Stimulated activated CD4-positive, alpha-beta T cell treated with anti-CD3 and anti-CD28 coated beads, TNF-alpha, amount 100 ng/mL, for 1 hour (primary cell): ENCODE measurements around the gene LMNB1.
"Not testable (repeated sequence)": the region's sequence is repeated elsewhere in the genome, so short reads cannot be mapped to it uniquely, and the experiment has no call there.

Experiments
- DNase-seq, 3 donors: peaks; one replicate each; pipeline ENCODE4 v3.0.0-alpha.2; 2020; ENCODE audit warnings: low read depth in 3 of 3, low spot score in 1 of 3

LMNB1 gene

DNA sequence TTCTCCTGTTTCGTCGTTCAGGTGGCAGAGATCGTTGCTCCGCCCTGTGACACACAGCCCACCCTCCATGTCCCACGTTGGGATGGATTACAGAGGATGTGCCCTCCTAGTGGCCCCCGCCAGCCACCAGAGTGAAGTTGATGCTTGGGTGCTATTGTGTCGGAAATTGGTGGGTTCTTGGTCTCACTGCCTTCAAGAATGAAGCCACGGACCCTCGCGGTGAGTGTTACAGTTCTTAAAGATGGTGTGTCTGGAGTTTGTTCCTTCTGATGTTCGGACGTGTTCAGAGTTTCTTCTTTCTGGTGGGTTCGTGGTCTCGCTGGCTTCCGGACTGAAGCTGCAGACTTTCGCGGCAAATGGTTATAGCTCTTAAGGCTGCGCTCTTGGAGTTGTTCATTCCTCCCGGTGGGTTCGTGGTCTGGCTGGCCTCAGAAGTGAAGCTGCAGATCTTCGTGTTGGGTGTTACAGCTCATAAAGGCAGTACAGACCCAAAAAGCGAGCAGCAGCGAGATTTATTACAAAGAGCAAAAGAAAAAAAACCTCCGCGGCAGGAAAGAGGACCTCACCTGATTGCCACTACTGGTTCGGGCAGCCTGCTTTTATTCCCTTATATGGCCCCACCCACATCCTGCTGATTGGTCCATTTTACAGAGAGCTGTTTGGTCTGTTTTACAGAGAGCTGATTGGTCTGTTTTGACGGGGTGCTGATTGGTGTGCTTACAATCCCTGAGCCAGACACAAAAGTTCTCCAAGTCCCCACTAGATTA lies 76.8 kb downstream of the LMNB1 start:
- not testable (repeated sequence) for DNase-seq

DNA sequence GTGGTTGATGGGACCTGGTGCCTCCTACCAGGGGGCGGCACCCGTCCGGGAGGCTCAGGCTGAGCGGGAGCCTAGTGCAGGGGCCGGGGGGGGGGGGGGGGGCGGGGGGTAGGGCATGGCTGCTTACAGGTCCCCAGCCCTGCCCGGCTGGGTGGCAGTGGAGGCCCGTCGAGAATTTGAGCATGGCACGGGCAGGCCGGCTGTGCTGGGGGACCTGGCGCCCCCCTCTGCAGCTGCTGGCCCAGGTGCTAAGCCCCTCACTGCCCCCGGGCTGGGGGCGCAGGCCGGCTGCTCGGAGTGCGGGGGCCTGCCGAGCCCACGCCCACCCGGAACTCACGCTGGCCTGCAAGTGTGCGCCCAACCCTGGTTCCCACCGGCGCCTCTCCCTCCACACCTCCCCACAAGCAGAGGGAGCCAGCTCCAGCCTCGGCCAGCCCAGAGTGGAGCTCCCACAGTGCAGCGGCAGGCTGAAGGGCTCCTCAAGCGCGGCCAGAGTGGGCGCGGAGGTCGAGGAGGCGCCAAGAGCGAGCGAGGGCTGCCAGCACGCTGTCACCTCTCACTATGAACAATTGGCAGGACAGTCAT lies 77.7 kb downstream of the LMNB1 start:
- DNase-seq: no peak

DNA sequence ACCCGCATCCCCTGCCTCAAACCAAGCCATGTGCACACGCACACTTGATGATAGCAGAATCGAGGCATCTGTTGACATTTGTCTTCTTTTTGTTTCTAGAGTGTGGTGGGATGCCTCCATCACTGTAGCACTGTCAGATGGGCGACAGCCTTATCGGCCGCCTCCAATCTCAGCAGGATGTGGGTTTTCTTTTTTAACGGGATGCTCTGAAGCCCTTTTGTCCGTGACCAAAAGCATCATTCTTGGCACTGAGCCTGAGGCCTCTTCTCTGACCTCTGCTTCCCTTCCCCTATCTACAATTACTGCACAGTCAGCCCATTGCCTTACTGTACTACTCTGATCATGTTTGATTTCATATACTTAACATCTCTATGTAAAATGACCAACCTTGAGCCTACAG lies 78.3 kb downstream of the LMNB1 start:
- DNase-seq: no peak

DNA sequence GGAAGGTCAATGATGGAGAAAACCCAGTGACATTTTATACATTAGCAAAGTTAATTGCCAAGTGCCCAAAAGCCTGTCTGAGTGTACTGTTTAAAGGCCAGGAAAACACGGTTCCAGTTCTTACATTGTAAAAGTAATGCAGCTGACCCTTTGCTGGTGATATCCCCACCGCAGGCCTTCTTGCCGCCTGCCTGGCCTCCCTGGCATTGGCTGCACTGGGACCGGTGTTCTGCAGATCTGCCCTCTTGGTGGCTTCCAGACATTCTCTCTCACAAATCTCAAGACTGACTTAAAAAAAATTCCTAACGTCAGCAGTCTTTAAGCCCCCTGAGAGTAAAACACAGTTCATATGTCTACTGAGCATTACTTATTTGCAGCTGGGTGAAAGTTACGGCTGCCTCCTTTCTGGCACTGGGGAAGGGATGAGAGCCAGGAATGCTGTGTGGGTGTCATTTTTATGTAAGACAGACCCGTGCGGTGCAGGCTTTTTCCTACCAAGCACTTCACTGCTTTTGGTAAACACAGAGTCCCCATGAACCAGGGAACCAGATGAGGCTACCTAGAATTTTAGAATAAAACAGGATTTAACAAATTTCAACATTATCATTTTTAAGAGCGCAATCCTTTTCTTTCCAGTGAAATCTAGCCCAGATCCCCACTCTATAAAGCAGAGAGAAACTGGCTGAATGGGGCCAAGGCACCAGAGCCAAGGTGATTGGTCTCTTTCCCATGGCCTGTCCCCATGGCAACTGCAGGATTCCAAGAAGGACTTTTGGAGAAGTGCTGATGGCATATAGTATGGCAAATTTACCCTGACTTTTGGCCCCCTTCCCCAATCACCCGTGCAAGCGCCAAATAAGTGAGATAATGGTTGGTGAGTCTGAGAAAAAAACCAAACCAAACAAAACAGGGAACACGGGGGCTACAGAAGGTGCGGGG lies 80.8 kb downstream of the LMNB1 start:
- no peak for DNase-seq

DNA sequence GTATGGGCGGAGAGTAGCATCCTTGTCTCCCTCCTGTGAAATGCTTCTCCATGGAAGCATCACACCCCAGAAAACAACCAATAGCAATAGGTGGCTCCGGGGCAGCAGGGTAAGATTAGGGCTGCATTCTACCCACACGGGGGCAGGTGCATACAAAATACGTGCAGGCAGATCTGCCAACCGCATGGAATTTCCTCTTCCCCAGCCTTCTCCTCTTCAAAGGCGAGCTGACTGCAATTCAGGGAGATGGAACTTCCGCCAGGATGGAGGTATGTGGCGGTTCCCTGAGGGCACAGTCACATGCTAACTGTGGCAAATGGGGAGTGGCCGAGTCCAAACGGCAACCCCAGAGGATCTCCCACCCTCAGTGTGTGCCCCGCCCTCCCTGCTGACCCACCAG lies 81.5 kb downstream of the LMNB1 start:
- DNase-seq: no peak

DNA sequence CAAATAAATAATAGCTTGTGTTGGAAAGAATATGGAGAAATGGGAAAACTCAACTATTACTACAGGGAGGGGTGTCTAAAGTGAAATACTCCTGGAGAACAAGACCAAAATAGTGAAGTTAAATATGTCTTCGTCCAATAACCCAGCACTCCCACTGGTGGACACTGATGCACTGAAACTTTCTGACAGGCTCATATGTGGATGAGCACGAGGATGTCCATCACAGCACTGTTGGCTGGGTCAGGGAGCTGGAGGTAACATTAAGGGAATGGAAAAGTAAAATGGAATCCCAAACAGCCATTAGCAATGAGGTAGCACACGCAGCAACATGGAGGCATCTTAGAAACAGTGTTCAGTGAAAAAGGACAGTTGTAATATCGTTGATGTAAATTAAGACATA lies 86.5 kb downstream of the LMNB1 start:
- no peak for DNase-seq

DNA sequence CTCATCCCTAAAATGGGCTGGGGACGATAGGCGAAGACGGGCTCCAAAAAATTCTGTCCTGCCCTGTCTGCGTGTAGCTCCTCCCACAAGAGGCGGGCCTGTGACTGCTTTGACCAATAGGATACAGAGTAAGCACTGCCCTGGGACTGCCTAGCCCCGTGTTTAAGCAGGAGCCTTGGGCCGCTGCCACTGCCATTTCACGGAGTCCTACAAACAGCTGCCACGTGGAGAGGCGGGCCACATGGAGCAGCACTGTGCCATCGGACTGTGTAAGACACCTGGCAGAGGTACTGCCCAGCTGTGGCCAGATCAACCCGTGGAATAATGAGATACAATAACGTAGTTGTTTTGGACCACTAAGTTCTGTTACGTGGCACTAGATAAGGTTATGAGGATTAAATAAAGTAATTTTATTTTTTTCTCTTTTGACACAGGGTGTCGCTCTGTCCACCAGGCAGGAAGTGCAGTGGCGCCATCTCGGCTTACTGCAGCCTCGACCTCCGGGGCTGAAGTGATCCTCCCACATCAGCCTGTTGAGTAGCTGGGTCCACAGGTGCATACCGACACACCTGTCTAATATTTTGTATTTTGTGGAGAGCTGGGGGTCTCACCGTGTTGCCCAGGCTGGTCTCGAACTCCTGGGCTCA lies 87.2 kb downstream of the LMNB1 start:
- no peak for DNase-seq

DNA sequence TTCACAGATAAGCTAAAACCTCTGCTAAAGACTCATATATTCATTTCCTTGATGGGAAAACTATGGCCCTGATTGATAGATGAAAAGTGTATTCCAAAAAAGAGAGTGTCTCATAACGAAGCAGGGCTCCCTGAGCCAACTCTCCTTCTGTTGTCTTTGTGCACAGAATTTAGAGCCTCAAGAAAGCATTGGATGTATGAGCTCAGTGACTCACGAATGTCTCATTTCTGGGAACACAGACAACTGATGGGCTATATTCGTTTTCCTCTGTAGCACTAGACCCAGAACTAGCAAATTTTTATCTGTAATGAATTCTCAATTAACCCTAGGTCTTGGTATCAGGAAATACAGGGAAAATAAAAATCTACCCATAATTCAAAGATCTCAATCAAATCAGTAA lies 88.4 kb downstream of the LMNB1 start:
- DNase-seq: no peak

DNA sequence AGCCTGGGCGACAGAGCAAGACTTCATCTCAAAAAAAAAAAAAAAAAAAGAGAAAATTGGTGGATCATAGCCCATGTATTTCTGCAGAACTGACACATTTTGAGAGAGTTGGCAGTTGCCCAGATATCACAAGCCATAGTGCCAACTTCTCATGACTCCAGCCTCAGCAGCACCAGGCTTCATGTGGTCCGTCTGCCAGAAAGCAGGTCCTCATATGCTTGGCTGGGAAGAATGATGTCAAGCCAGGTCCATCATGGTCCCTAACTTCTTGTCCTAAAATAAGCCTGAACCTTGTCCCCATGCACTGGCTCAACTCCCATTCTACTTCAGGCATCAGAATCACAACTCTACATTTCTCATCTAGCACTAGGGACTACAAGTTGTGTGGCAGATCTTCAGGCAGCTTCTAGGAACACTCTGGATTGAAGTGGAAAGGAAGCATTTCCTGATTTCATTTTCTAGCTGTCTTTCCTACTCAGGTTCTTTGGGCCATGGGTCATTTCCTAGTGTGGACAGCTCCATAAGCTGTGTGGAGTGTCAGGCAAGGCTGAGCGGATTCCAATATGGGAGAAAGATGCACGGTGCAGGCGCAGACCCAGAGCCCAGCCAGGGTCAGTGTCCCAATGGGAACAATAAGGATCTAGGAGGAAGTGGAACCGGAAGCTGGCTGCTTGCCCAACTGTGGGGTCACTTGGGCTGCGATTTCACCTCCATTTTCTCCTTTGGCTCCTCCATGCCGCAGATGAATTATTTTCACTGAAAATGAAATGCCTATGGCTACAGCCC lies 90.1 kb downstream of the LMNB1 start:
- DNase-seq: no peak

DNA sequence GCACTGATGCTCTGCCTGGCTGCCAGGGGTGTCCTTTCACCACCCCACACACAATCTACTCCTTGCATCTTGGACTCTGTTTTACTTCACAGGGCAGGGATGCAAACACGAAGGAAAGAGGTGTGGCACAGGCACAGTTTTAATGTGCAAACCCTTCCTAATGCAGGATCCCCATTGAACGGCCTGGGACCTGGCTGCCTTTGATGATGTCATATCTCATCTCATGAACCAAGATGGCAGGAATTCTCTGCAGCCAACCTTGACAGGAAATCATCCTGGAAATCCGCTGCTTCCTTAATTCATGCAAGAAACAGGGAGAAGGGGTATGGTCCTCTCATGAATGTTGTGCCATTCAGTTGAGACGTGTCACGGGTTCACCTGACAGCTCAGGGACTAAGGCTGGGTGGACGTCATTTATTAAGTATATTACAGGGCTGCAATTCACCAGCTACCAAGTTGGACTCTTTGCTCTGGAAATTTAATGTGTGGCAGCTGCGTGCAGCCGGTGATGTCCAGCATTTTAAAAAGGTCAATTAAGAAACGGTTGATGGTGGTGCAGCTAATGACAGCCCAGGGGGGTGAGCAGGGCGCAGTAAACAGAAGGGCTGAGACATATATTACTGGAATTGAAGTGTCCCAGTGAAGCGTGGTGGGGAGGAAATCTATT lies 91.5 kb downstream of the LMNB1 start:
- no peak for DNase-seq

DNA sequence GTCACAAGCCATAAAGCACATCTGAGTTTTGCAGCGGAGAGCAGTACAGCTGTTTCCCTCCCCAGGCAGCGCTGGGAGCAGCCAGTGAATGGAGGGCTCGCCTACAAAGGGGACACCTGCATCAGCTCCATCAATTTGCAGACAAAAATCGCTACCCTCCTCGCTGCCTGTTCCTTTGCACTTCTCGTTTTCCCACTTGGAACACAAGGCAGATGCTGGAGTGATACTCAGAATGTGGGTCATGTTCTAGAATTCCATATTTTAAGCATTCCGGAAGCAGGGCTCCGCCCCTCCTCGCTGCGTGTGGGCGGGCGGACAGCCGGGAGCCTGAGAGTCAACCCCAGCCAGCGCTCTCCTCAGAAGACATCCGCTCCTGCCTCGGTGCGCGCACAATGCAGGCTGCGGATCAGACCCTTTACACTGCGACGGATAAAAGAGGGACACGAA lies 92.1 kb downstream of the LMNB1 start:
- DNase-seq: no peak

DNA sequence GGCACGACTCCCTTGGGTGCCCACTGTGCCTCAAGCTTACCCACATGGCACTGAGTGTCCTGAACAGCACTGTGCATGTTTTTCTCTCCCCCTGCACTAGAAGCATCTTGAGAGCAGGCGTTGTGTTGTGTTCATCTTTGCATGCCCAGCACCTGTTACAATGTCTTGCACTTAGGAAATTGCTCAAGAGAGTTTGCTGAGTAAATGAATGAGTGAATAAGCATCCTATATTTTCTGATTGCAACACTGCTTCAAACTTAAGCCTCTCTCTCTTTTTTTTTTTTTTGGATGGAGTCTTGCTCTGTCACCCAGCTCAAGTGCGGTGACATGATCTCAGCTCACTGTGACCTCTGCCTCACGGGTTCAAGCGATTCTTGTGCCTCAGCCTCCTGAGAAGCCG lies 94.5 kb downstream of the LMNB1 start:
- DNase-seq: no peak

DNA sequence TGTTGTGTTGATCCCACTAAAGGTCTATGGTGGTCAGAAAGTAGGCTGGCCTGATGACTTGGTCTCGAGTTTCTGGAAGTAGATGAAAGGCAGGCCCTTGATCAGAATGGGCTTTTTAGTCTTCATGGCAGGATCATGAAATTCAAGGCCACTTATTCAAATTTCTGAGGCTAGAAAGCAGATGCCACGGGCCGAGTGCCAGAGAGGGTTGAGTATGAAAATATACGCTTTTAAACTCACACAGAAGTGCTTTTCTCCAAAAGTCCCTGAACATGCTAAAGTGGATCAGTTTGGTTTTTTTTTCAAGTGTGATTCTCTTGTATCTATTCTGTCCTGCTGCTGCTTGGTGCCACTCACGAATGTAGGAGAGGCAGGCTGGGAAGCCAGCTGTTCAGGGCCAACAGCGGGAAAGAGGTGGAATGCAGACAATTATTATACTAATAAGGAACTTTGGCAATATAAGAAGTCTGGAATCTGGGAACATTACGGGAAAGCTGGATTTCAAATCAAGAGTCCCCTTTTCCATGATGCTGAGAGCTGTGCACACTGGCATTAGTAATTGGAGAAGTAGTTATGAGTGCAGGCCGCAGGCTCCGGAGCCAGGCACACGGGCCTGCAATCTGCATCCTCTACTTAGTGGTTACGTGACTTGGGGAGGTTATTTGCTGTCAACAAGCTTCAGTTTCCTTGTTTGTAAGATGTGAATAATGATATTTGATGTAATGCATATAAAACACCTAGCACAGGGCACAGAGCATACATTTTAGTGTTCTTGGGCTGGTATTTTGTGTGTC lies 95.8 kb downstream of the LMNB1 start:
- DNase-seq: no peak

DNA sequence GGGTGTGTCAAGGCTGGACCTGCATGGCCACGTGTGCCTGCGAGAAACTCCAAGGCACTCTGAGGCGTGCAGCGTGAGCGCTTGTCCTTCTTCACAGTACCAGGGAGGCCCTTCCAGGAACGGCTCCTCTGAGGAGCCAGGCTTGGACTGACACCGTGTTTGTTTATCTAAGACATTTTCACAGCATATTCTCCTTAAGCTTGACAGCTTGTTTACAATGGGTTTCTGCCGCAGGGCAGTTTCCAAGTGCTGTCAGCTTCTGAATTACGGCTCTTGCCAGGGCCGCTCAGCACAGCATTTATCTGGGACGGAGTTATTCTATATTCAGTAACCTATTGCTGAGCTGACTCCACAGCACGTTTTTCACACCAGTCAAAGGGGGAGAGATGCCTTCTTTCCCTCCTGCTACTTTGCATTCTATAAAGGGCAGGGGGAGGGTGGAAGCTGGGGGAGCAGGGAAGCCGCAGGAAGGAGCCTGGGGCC lies 98.4 kb downstream of the LMNB1 start:
- no peak for DNase-seq

DNA sequence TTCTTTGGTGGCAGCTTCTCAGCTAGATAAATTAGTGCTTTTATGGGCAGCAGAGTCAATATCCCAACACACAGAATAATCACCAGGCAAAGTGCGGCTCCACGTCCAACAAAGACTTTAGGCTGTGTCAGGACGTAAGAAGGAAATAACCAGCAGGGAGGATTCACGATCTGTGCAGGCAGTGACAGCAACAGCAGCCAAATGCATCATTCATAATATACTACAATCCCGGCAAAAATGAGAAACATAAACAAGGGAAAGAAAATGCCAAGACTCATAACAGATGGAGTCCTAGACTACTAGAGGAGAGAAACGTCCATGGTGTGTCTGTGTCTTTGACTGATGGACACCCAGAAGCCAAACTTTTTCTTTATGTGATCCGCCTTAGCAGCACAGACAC lies 100.7 kb downstream of the LMNB1 start:
- DNase-seq: no peak

DNA sequence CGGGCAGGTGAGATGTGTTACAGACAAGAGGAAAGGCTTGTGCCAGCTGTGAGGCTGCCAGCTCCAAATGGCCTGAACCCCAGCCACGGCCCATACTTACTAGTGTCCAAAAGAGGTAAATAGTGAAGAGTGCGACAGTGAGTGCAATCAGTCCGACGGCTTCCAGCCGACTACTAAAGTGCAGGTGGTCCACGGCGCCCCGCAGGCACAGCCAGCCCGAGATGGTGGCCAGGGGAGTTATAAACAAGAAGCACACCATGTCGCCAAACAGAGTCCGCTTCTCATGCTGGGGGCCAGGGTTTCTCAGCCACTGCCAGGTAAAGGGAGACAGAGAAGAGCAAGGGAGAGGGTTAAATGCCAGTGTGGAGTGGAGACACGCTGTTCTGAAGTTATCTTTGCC lies 101.1 kb downstream of the LMNB1 start:
- no peak for DNase-seq

DNA sequence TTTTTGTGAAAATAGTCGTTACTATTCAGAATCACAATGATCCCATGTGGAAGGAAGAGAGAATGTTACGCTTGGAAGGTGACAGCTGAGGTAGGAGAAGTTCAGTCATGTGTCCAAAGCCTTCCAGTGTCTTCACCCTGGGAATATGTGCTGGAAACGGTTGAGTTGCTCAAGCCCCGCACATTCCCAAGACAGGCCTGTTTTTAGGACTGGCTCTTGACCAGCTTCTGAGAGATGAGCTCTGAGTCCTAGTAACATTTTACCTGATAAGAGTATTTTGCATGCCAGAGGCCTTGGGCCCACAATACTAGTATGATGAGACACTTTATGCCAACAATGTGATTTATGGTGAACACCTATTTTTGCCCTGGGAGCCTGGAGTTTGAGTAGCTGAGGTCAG lies 101.7 kb downstream of the LMNB1 start:
- DNase-seq: no peak

DNA sequence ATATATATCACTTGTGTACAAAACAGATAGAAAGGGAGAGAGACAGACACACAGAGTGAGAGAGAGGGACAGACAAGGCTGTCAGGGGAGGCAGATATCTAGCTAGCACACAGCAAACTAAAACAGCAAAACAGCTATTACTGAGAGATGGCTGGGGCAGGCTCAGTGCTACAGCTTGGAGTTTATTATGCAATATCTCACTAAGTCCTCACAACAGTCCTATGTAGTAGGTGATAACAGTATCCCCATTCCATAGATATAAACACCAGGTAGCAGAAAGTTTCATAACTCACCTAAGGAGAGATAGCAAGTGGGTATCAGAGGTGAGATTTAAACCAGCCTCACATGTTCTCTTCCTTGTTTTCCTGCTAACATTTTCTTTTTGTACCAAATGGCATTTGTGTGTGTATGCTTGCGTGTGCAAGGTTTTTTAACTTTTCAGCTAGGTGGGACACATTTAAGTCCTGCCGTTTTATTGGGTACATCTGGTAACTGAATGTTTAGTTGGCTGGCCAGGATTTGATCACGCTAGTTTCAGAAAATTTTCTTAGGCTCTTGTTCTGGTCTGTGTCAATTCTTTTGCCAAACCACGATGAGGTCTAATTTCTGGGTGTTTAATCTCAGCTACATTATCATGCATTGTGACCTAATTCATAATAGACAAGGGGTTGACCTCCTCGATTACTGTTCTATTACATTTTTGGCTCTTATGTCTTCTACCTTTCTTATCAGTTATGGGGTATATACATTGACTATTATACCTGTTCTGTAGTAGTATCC lies 105.1 kb downstream of the LMNB1 start:
- DNase-seq: no peak
